ENCODE measurements around the gene SORCS2. TPM values are rescaled to one million over a fixed set of nuclear protein-coding genes. Genes with fewer than 3 reads are reported as not detected.
A peak's percentile ranks its signal among the peaks of the same experiment; 100 is the strongest.

The SORCS2 gene
- polyA plus RNA-seq, 1 donor (not counting 4 experiments of a cell fraction or from before 2014, with no cell fraction given): 0.09 TPM

DNA sequence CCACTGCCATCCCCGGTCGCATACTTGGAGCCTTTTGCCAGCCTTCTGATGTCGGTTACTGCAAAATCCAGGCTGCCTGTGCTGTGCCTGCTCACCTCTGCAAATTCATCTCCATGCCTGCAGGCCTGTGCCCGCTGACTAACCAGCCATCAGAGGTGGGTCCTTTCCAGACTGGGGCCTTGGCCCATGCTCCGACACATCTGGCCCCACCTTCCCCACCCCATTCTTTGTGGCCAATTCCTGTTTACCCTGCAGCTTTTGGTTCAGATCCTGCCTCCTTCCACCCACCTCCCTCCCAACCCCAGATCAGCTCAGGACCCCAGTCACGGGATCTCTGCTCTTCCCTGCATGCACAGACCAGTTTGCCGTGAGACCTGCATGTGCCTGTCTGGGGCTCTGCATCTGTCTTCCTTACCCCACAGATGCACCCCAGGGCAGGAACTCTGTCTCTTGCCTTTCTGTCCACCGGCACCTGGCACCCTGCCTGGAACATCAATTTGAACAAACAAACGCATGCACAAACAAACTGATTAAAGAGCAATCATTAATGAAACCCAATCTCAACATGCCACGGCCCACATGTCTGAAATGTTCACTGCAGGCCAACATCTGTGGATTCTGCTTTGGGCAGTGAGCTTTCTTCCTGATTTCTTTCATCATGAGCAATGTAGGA is 355.2 kb downstream of the SORCS2 start:
- H2AFZ ChIP-seq (ENCODE audit: control insufficient read depth, low read length): peak overlapping the region; percentile 91
- peak overlapping the region; percentile 79 for H3K9ac ChIP-seq (ENCODE audit: control insufficient read depth, extremely low read depth, insufficient read depth, low read length)
- peaks cover 12% of the 10 kb centered on the region for H3K9me3 ChIP-seq (ENCODE audit: control insufficient read depth, low read depth, low read length)
- H3K36me3 ChIP-seq (ENCODE audit: control insufficient read depth in 2 of 2, extremely low read depth in 1 of 2, insufficient read depth in 2 of 2, low read length in 2 of 2): no peaks in the 10 kb centered on the region
- TF ChIP-seq CTCF (optimal IDR thresholded peaks at IDR 0.05 in 1 of 3, IDR thresholded peaks at IDR 0.05 in 1 of 3, conservative IDR thresholded peaks at IDR 0.05 in 1 of 3; ENCODE audit: extremely low read depth in 1 of 3, insufficient read depth in 2 of 3, low read length in 3 of 3): no peak
- no peak for TF ChIP-seq EZH2 (IDR thresholded peaks at IDR 0.05; ENCODE audit: low read length)
- peaks cover 20% of the 10 kb centered on the region for H3K4me1 ChIP-seq (ENCODE audit: control insufficient read depth, extremely low read depth, insufficient read depth, low read length)
- dilution Hi-C loops (cut with MboI; ENCODE audit: extremely low pct_ligation_motif_present, low sequenced_read_pairs): no loop called here
- H3K27ac ChIP-seq (ENCODE audit: control insufficient read depth, insufficient read depth, low read length): peak overlapping the region; percentile 94
- no peaks in the 10 kb centered on the region for H4K20me1 ChIP-seq (ENCODE audit: control insufficient read depth, extremely low read depth, insufficient read depth, low read length)
- peaks cover 2% of the 10 kb centered on the region for H3K27me3 ChIP-seq (ENCODE audit: control insufficient read depth, extremely low read depth, insufficient read depth, low read length)
- peak overlapping the region in 2 of 3 experiments; percentile 26 to 58 for H3K4me3 ChIP-seq (ENCODE audit: control insufficient read depth in 2 of 3, extremely low read depth in 1 of 3, insufficient read depth in 2 of 3, low read depth in 1 of 3, low read length in 3 of 3)
- DNase-seq (ENCODE audit: low read depth, low spot score): peak; percentile 90
- H3K9me1 ChIP-seq (ENCODE audit: control insufficient read depth, extremely low read depth, insufficient read depth, low read length): no peaks in the 10 kb centered on the region
- peak; percentile 91 for FAIRE-seq
- no peaks in the 10 kb centered on the region for H3K79me2 ChIP-seq (ENCODE audit: control insufficient read depth, insufficient read depth, low read length)
- peak overlapping the region; percentile 90 for H3K4me2 ChIP-seq (ENCODE audit: control insufficient read depth, extremely low read depth, insufficient read depth, low read depth, low read length)

- H3K9me1 ChIP-seq (ENCODE audit: control insufficient read depth, extremely low read depth, insufficient read depth, low read length): no peaks in the 10 kb centered on the region
- H3K27ac ChIP-seq (ENCODE audit: control insufficient read depth, insufficient read depth, low read length): no peak overlapping the region
- DNase-seq (ENCODE audit: low read depth, low spot score) (no peak), FAIRE-seq (no peak)
- H2AFZ ChIP-seq (ENCODE audit: control insufficient read depth, low read length): no peak overlapping the region
- dilution Hi-C loops (cut with MboI; ENCODE audit: extremely low pct_ligation_motif_present, low sequenced_read_pairs): no loop called here
- no peaks in the 10 kb centered on the region for H3K27me3 ChIP-seq (ENCODE audit: control insufficient read depth, extremely low read depth, insufficient read depth, low read length)
- H4K20me1 ChIP-seq (ENCODE audit: control insufficient read depth, extremely low read depth, insufficient read depth, low read length): no peaks in the 10 kb centered on the region
- H3K9ac ChIP-seq (ENCODE audit: control insufficient read depth, extremely low read depth, insufficient read depth, low read length): no peak overlapping the region
- TF ChIP-seq CTCF (optimal IDR thresholded peaks at IDR 0.05 in 1 of 3, IDR thresholded peaks at IDR 0.05 in 1 of 3, conservative IDR thresholded peaks at IDR 0.05 in 1 of 3; ENCODE audit: extremely low read depth in 1 of 3, insufficient read depth in 2 of 3, low read length in 3 of 3): no peak
- TF ChIP-seq EZH2 (IDR thresholded peaks at IDR 0.05; ENCODE audit: low read length): no peak
- peaks cover 20% of the 10 kb centered on the region for H3K4me1 ChIP-seq (ENCODE audit: control insufficient read depth, extremely low read depth, insufficient read depth, low read length)
- peaks cover 24% of the 10 kb centered on the region for H3K9me3 ChIP-seq (ENCODE audit: control insufficient read depth, low read depth, low read length)
- no peaks in the 10 kb centered on the region for H3K36me3 ChIP-seq (ENCODE audit: control insufficient read depth in 2 of 2, extremely low read depth in 1 of 2, insufficient read depth in 2 of 2, low read length in 2 of 2)
- H3K79me2 ChIP-seq (ENCODE audit: control insufficient read depth, insufficient read depth, low read length): no peaks in the 10 kb centered on the region
- no peak overlapping the region for H3K4me2 ChIP-seq (ENCODE audit: control insufficient read depth, extremely low read depth, insufficient read depth, low read depth, low read length)
- H3K4me3 ChIP-seq (ENCODE audit: control insufficient read depth in 2 of 3, extremely low read depth in 1 of 3, insufficient read depth in 2 of 3, low read depth in 1 of 3, low read length in 3 of 3): no peak overlapping the region
Measured at GRCh38 chr4:7549866-7550265, 357.5 kb downstream of the SORCS2 start.

Measured in keratinocyte (primary cell).